Measurements from ENCODE around the gene C2CD2.

DNA sequence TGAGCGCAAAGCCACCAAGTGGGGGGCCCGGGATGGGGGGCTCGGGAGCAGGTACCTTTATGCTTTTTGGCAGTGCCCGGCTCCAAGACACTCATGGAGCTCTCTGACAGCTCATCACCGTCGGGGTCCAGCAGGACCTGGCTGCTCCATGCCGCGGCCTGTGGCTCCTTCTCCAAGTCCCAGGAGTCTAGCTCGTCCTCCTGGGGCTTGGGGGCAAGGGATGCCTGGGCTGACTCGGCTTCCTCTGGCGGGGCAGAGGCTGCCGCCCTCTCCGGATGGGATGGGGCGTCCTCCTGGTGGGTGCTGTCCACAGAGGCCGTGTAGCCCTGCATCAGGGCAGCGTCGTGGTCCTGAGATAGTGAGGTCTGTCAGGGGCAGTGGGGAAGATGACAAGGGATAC is 54.8 kb downstream of the C2CD2 start:
- TF ChIP-seq POLR2AphosphoS5 (IDR thresholded peaks at IDR 0.05; ENCODE audit: low read depth, low read length), result no peak
- TF ChIP-seq RAD21 (IDR thresholded peaks at IDR 0.05; ENCODE audit: low read length), result no peak
- no peak for TF ChIP-seq NRF1 (IDR thresholded peaks at IDR 0.05; ENCODE audit: low read depth, low read length)
- TF ChIP-seq, protein P1, sequence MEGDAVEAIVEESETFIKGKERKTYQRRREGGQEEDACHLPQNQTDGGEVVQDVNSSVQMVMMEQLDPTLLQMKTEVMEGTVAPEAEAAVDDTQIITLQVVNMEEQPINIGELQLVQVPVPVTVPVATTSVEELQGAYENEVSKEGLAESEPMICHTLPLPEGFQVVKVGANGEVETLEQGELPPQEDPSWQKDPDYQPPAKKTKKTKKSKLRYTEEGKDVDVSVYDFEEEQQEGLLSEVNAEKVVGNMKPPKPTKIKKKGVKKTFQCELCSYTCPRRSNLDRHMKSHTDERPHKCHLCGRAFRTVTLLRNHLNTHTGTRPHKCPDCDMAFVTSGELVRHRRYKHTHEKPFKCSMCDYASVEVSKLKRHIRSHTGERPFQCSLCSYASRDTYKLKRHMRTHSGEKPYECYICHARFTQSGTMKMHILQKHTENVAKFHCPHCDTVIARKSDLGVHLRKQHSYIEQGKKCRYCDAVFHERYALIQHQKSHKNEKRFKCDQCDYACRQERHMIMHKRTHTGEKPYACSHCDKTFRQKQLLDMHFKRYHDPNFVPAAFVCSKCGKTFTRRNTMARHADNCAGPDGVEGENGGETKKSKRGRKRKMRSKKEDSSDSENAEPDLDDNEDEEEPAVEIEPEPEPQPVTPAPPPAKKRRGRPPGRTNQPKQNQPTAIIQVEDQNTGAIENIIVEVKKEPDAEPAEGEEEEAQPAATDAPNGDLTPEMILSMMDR (IDR thresholded peaks at IDR 0.05), result no peak
- TF ChIP-seq, protein P2, sequence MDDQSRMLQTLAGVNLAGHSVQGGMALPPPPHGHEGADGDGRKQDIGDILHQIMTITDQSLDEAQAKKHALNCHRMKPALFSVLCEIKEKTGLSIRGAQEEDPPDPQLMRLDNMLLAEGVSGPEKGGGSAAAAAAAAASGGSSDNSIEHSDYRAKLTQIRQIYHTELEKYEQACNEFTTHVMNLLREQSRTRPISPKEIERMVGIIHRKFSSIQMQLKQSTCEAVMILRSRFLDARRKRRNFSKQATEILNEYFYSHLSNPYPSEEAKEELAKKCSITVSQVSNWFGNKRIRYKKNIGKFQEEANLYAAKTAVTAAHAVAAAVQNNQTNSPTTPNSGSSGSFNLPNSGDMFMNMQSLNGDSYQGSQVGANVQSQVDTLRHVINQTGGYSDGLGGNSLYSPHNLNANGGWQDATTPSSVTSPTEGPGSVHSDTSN (IDR thresholded peaks at IDR 0.05), result no peak
- no peak for TF ChIP-seq FOXM1 (IDR thresholded peaks at IDR 0.05; ENCODE audit: low read depth)
- no peak for TF ChIP-seq EP300 (IDR thresholded peaks at IDR 0.05; ENCODE audit: borderline replicate concordance in 1 of 2, low read depth in 1 of 2, low read length in 1 of 2)
- TF ChIP-seq SIN3A (IDR thresholded peaks at IDR 0.05; ENCODE audit: borderline replicate concordance, low read depth, low read length), result no peak
